NAMALWA (cell line): ENCODE results near the gene SARS1.
"Not testable (repeated sequence)": the region's sequence is repeated elsewhere in the genome, so short reads cannot be mapped to it uniquely, and the experiment has no call there.

Experiments
- DNase-seq: peaks from one replicate; pipeline ENCODE4 v3.0.0-alpha.2; 2015; ENCODE audit warnings: low spot score

SARS1 gene

GRCh38 chr1:109275706-109276345 is 62.1 kb downstream of the SARS1 start:
- DNase-seq = no peak

DNA sequence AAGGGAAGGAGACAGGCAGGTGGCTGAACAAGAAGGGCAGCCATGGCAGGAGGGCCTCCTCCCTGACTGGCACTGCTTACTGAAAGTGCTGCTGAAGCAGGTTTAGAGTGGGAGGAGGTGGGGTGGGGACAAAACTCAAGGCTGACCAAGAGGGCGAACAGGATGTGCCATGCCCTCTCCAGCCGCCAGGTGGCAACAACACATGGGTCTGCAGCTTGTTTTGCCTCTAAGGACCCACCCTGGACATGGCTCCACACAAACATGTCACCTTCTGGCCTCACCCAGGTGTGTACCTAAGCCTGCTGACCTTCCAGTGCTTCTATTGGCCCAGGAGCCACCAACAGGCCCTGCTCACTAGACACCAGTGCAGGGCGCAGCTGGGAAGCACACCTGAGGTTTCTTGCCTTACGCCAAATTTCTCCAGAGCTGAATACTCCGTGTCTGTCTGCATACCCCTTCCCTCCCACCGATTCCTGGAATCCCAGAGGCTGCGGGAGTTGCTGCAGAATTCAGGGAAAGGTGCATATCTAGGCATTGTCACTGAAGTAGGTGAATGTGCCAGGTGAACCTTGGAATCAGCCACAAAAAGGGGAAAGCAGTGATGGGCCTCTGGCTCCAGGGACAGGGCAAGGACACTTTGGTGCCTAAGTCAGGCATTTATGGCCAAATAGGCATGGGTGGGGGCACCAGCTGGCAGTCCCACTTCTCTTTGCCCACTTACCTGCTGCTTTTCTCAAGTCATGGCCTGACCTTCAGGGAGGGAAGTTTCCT is 63.9 kb downstream of the SARS1 start:
- DNase-seq = peak; percentile 83

GRCh38 chr1:109279615-109280278 is 66.0 kb downstream of the SARS1 start:
- DNase-seq = no peak

DNA sequence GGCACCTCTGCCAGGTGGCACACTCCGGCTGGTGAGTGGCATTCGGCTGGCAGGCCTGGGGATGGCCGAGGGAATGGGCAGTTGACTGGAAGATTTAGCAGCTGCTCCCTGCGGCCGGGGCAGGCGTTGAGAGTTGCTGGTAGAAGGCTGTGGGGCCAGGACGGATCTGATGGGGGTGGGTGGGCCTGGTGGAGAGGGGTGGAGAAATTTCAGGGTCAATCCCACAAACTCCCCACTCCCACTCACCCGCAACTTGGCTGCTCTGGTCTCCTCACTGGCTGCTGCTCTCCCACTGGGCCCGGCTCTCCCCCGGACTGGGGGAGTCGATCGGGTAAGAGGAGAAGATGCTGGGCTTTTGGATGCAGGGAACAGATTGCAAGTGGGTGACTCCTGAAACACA is 67.1 kb downstream of the SARS1 start:
- no peak for DNase-seq

DNA sequence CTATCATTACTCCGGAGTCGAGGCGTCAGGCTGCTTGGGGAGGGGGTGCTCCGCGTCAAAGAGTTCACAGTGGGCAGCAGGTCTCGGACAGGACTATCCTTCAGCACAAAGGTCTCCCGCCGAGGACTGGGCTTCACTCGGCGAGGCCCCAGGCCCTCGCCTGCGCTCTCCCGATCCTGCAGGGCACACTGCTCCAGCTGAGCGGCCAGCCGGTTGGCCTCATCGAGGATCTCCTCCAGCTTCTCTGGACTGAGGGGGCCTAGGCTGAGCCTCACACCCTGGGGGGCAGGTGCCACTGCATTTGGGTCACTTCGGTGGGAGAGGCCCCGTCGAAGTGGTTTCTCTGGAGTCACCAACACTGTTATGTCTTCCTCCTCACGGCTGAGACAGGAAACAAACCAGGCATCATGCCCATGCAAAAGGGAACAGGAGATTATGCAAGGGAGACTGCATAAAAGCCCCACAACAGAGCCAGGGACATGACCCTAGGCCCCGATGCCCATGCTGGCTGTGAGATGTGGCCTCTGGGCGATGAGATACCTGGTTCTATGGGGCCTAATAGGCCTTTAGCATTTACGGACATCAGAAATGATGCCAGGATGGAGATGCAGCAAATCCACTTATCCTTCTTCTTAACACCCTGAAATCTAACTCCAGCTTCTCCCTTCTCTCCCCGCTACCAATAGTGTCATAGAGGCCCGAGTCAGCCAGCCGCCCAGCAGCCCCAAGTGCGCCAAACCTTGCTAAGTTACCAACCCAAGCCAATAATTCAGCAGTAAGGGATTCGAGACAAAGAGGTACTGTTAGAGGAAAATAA is 68.2 kb downstream of the SARS1 start:
- no peak for DNase-seq

GRCh38 chr1:109282497-109282951 is 68.8 kb downstream of the SARS1 start:
- DNase-seq = no peak

DNA sequence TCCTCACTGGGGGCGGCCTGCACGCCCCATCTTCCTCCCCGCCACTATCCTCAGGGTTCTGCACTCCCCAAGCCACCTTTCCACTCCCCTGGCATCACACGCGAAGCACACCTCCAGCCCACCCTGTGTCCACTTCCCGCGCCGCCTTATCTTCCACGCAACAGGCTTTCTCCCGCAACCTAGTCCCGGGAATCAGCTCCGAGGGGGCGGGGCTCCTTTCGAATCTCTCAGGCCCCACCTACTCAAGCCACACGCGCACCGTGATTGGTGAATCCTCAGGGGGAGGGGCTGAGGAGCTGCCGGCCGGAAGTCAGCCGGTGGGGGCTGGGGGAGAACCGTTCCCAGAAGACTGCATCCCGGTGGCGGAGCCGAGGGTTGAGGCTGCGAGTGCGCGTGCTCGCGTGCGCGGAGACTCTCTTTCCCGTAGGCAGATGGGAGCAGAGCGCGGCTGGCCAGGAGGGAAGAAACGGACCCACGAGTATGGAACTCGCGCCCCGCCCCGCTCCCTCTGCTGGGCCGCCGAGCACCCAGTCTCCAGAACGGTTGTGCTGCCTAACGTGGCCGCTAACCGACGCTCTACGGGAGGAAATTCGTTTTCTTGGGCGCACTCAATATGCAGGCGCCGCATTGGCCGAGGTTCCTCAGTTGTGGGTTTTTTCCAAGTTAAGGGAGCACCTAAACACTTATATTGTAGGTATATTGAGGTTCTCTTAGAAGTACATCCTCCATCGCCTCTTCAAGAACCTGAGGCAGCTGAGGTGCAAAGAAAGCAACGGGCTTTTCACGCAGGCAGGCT is 69.4 kb downstream of the SARS1 start, which contains the start of gene PSRC1:
Gene PSRC1, minus strand, starts transcription at position 194 of the 796 bp plus-strand sequence.
- peak; percentile 91 for DNase-seq

- DNase-seq = no peak
These were observed 70.3 kb downstream of the SARS1 start for GRCh38 chr1:109283748-109284600.

- DNase-seq = not testable (repeated sequence)
These were observed 73.0 kb downstream of the SARS1 start for GRCh38 chr1:109286762-109287161.
